Activated naive CD4-positive, alpha-beta T cell treated with anti-CD3 and anti-CD28 coated beads, Interleukin-2, amount 50 U/mL, for 24 hours (primary cell): ENCODE measurements around the gene CBX1.
"Not testable (repeated sequence)": the region's sequence is repeated elsewhere in the genome, so short reads cannot be mapped to it uniquely, and the experiment has no call there.

Experiments
- H3K27ac Mint-ChIP-seq: one replicate; pipeline ENCODE4 v1.8.0; 2021; ENCODE audit warnings: mild to moderate bottlenecking, mixed read lengths
- H3K27me3 Mint-ChIP-seq: one replicate; pipeline ENCODE4 v1.8.0; 2021; ENCODE audit warnings: mixed read lengths
- H3K36me3 Mint-ChIP-seq: one replicate; pipeline ENCODE4 v1.8.0; 2021; ENCODE audit warnings: mixed read lengths
- H3K4me1 Mint-ChIP-seq: one replicate; pipeline ENCODE4 v1.8.0; 2021; ENCODE audit warnings: mixed read lengths
- H3K4me3 Mint-ChIP-seq: one replicate; pipeline ENCODE4 v1.8.0; 2021; ENCODE audit warnings: mild to moderate bottlenecking, mixed read lengths
- H3K9me3 Mint-ChIP-seq: one replicate; pipeline ENCODE4 v1.8.0; 2021; ENCODE audit warnings: mixed read lengths

CBX1 gene

DNA sequence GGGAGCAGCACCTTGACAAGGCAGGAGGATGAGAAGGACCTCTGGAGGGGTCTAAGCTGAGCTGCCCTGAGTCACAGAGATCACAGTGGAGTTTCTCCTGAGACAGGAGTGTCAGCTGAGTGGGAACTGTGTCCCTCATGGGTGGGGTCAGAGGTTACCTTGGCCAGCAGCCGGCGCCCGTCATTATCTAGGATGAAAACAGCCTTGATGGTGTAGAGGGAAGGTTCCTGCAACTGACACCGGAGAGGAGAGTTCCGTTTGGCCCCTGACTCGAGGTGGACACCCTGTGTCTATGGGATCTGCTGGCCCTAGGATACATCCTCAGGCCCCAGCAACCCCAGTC is 64.6 kb downstream of the CBX1 start:
- no peak overlapping the region for H3K27ac Mint-ChIP-seq
- no peaks in the 10 kb centered on the region for H3K36me3 Mint-ChIP-seq
- no peaks in the 10 kb centered on the region for H3K9me3 Mint-ChIP-seq
- peaks cover 10% of the 10 kb centered on the region for H3K27me3 Mint-ChIP-seq
- peak overlapping the region; percentile 79 for H3K4me3 Mint-ChIP-seq
- H3K4me1 Mint-ChIP-seq, result peaks cover 7% of the 10 kb centered on the region

GRCh38 chr17:48034734-48035133 is 66.5 kb downstream of the CBX1 start:
- not testable (repeated sequence) for H3K9me3 Mint-ChIP-seq, H3K4me1 Mint-ChIP-seq, H3K4me3 Mint-ChIP-seq, H3K36me3 Mint-ChIP-seq, H3K27ac Mint-ChIP-seq
- H3K27me3 Mint-ChIP-seq, result peaks cover 12% of the 10 kb centered on the region

- Mint-ChIP-seq H3K27me3 (peaks cover 9% of the 10 kb centered on the region), H3K27ac (no peak overlapping the region), H3K4me1 (peaks cover 3% of the 10 kb centered on the region), H3K36me3 (no peaks in the 10 kb centered on the region), H3K4me3 (no peak overlapping the region), H3K9me3 (no peaks in the 10 kb centered on the region)
These were observed 69.3 kb downstream of the CBX1 start for GRCh38 chr17:48031966-48032365.

DNA sequence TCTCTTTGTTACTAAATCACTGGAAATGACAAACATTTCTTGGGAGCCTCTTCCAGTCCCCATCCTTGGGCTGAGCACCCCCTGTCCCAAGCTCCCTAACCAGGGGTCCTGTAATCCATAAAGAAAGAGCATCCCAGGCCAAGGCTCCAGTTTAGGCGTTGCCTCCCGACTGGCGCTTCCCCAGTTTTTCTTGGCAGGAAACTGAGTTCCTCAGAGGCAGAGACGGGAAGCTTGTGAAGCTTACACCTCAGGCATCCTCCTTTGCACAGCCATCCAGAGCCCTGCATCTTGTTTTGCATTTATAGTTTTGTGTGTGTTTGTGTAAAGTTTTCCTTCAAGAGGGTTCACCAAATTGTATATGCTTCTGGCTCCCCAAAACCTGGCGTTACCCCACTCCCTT is 70.7 kb downstream of the CBX1 start:
- H3K4me3 Mint-ChIP-seq, result no peak overlapping the region

GRCh38 chr17:48028736-48029135 is 72.5 kb downstream of the CBX1 start:
- Mint-ChIP-seq H3K4me1 (peaks cover 30% of the 10 kb centered on the region), H3K4me3 (no peak overlapping the region), H3K27ac (peak overlapping the region; percentile 37), H3K27me3 (peaks cover 14% of the 10 kb centered on the region), H3K36me3 (no peaks in the 10 kb centered on the region), H3K9me3 (no peaks in the 10 kb centered on the region)

More for the DNA sequence above, 70.7 kb downstream of the CBX1 start:
- Mint-ChIP-seq H3K36me3 (no peaks in the 10 kb centered on the region), H3K27me3 (peaks cover 7% of the 10 kb centered on the region), H3K27ac (no peak overlapping the region), H3K9me3 (no peaks in the 10 kb centered on the region), H3K4me1 (peaks cover 16% of the 10 kb centered on the region)

DNA sequence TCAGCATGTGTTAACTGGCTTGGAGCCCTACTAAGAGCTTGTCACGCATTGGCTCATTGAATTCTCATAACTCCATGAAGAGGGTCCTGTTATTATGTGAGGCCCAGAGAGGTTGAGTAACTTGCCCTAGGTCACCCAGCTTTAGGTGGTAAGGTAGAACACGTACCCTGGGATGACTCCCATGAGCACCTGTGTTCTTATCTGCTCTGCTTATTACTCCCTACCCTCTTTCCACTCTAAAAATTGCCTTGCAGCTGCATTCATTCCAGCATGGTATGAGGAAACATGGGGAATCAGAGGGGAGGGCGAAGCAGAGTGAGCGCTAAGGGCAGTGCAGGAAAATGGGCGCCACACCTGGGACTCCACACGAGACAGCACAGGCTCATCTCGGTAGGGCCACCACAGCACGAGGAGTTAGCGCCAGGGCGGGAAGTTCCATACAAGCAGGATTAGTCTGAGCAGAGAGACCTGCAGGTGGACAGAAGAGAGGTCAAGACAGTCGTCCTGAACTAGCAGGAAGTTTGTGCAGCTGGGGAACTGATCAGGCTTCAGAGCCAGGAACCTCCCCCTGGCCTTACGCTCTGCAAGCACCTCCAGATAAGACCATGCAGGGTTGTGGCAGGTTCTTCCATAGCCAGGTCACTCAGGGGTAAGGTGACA is 73.8 kb downstream of the CBX1 start:
- Mint-ChIP-seq H3K4me1 (peaks cover 30% of the 10 kb centered on the region), H3K9me3 (no peaks in the 10 kb centered on the region)

DNA sequence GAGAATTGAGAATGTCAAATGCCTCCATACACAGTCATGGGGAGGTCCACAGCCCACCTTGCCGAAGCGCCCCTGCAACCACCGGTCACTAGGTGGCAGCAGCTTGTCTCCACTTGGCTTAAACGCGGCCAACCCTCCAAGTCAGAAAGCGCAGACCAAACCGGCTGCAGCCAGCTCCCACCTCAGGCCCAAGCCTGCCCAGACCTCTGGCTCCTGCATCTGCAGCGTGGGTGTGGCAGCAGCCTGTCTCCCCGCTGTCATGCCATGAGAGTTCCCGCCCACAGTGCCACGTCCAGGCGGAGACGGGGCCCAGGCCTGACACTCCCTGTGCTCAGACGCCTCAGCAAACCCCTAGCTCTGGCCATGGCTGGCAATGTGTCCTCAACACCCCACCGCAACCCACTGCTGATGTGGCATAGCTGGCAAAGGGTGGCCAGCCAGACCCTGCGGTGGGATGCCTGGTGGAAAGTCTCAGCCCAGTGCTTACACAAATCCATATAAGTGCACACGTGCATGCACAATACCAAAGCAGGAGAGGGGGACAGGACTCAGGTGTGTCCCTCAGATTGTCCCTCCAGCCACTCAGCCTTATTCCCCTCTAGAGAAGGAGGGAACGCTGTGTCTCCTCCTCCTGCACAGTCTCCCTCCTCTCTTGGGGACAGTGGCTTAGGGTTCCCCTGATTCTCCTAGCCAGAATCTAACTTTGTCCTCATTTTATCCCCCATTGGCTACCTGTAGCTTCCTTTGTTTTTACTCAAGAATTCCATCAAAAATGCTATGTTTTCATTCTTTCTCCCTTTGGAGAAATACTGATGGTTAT is 74.6 kb downstream of the CBX1 start:
- H3K27ac Mint-ChIP-seq, result no peak overlapping the region
- peaks cover 30% of the 10 kb centered on the region for H3K4me1 Mint-ChIP-seq
- peaks cover 22% of the 10 kb centered on the region for H3K27me3 Mint-ChIP-seq
- H3K4me3 Mint-ChIP-seq, result no peak overlapping the region
- no peaks in the 10 kb centered on the region for H3K9me3 Mint-ChIP-seq
- no peaks in the 10 kb centered on the region for H3K36me3 Mint-ChIP-seq

More for the DNA sequence above, 73.8 kb downstream of the CBX1 start:
- Mint-ChIP-seq H3K27me3 (peaks cover 18% of the 10 kb centered on the region), H3K36me3 (no peaks in the 10 kb centered on the region), H3K27ac (no peak overlapping the region), H3K4me3 (no peak overlapping the region)

DNA sequence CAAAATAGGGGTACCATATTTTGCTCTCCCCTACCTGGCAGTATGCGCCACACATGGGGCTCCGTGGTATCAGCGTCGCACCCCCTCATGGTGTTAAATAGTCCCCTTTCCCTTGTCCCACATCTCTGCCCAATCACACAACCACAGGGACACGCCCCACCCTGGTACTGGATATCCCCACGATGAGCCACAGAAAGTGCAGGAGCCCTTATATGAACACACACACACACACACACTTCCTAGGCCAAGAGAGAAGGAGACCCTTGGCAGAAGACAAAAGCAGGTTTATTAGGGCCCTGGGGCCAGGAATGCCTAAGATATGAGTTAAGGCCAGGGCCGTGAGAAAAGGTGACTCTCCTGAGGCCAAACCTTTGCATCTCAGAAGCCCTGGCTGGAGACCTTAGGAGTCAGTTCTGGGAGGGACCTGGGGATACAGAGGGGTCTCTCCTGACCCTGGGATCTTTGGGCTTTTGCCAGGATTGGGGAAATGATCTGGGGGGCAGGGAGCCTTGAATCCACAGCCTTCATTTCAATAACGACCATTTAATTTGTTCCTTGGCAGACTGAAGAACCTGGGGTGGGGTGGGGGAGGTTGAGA is 75.3 kb downstream of the CBX1 start:
- no peak overlapping the region for H3K27ac Mint-ChIP-seq
- peaks cover 30% of the 10 kb centered on the region for H3K4me1 Mint-ChIP-seq
- H3K36me3 Mint-ChIP-seq, result no peaks in the 10 kb centered on the region
- H3K9me3 Mint-ChIP-seq, result no peaks in the 10 kb centered on the region
- H3K4me3 Mint-ChIP-seq, result peak overlapping the region; percentile 95
- H3K27me3 Mint-ChIP-seq, result peaks cover 22% of the 10 kb centered on the region

- Mint-ChIP-seq H3K9me3 (no peaks in the 10 kb centered on the region), H3K4me1 (peaks cover 30% of the 10 kb centered on the region), H3K27ac (peak overlapping the region; percentile 75), H3K27me3 (peaks cover 22% of the 10 kb centered on the region), H3K36me3 (no peaks in the 10 kb centered on the region), H3K4me3 (peak overlapping the region; percentile 95)
These were observed 76.0 kb downstream of the CBX1 start for GRCh38 chr17:48025040-48025903.

- Mint-ChIP-seq H3K4me1 (peaks cover 30% of the 10 kb centered on the region), H3K27ac (peak overlapping the region; percentile 75), H3K4me3 (peak overlapping the region; percentile 95), H3K9me3 (no peaks in the 10 kb centered on the region), H3K36me3 (no peaks in the 10 kb centered on the region), H3K27me3 (peaks cover 22% of the 10 kb centered on the region)
These were observed 76.9 kb downstream of the CBX1 start for GRCh38 chr17:48024149-48025039.

- Mint-ChIP-seq H3K4me1 (peaks cover 30% of the 10 kb centered on the region), H3K27me3 (peaks cover 22% of the 10 kb centered on the region), H3K27ac (no peak overlapping the region), H3K4me3 (peak overlapping the region; percentile 74), H3K9me3 (no peaks in the 10 kb centered on the region), H3K36me3 (no peaks in the 10 kb centered on the region)
These were observed 77.7 kb downstream of the CBX1 start for GRCh38 chr17:48023400-48024148.

GRCh38 chr17:48022901-48023300 is 78.4 kb downstream of the CBX1 start:
- Mint-ChIP-seq H3K9me3 (no peaks in the 10 kb centered on the region), H3K27ac (no peak overlapping the region), H3K4me1 (peaks cover 30% of the 10 kb centered on the region), H3K36me3 (no peaks in the 10 kb centered on the region), H3K4me3 (peak overlapping the region; percentile 39), H3K27me3 (peaks cover 20% of the 10 kb centered on the region)

DNA sequence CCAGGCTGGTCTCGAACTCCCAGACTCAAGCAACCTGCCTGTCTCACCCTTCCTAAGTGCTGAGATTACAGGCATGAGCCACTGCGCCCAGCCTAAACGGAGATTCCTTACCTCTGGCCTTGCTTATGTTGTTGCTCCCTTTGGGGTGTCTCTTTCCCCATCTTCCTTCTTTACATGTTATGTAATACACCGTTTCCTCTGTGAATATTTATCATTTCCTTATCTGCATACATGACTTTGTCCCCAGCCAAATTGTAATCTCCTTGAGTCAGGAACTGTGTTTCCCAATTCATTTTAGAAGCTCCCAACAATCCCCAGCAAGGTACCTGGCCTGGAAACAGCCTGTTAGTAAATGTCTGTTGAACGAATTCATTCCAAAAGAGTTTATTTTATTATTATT is 79.3 kb downstream of the CBX1 start:
- Mint-ChIP-seq H3K27ac (no peak overlapping the region), H3K4me3 (no peak overlapping the region), H3K27me3 (peaks cover 18% of the 10 kb centered on the region), H3K36me3 (no peaks in the 10 kb centered on the region), H3K9me3 (no peaks in the 10 kb centered on the region), H3K4me1 (peaks cover 33% of the 10 kb centered on the region)
